WTC11 (cell line): Measurements from ENCODE around the gene UTP11. TPM values are rescaled to one million over a fixed set of nuclear protein-coding genes. Genes with fewer than 3 reads are reported as not detected.

Experiments used
- ATAC-seq: fragments of 200-7000 bp; cut with Tn5 transposase; 2 replicates; pipeline ENCODE4 v1.10.0; 2021; ENCODE audit warnings: mild to moderate bottlenecking, moderate library complexity
- CTCF ChIA-PET: fragments of 300-600 bp; sonication (Branson Sonifier 250); formaldehyde crosslinking; loops from one replicate; lab custom pipeline; 2021; ENCODE audit warnings: antibody characterized with exemption; lab: Charles Lee
- POLR2A ChIA-PET: fragments of 350-600 bp; sonication (Branson Sonifier 250); formaldehyde crosslinking; loops from one replicate; lab custom pipeline; 2021; ENCODE audit warnings: antibody characterized with exemption; lab: Charles Lee
- DNase-seq: peaks from one replicate; pipeline ENCODE4 v3.0.0; 2021; ENCODE audit warnings: low spot score
- H3K27ac Mint-ChIP-seq: 2 replicates; pipeline ENCODE4 v1.8.0; 2021; ENCODE audit warnings: mixed read lengths
- H3K27me3 Mint-ChIP-seq: 2 replicates; pipeline ENCODE4 v1.8.0; 2021; ENCODE audit warnings: low read depth, mild to moderate bottlenecking, moderate library complexity, mixed read lengths
- H3K36me3 Mint-ChIP-seq: 2 replicates; pipeline ENCODE4 v1.8.0; 2021; ENCODE audit warnings: mixed read lengths
- H3K4me1 Mint-ChIP-seq: 2 replicates; pipeline ENCODE4 v1.8.0; 2022; ENCODE audit warnings: mixed read lengths
- H3K4me3 Mint-ChIP-seq: 2 replicates; pipeline ENCODE4 v1.8.0; 2021; ENCODE audit warnings: mild to moderate bottlenecking, moderate library complexity, mixed read lengths
- H3K9me3 Mint-ChIP-seq: 2 replicates; pipeline ENCODE4 v1.8.0; 2021; ENCODE audit warnings: mixed read lengths
- ATF1 ChIP-seq: sonication (generic); formaldehyde crosslinking; IDR thresholded peaks from 2 replicates; pipeline ENCODE4 v1.8.1; 2023; ENCODE audit warnings: mild to moderate bottlenecking, moderate library complexity, missing genetic modification reagents
- CREB1 ChIP-seq: sonication (generic); formaldehyde crosslinking; IDR thresholded peaks from 2 replicates; pipeline ENCODE4 v1.8.0; 2023; ENCODE audit warnings: mild to moderate bottlenecking, missing genetic modification reagents
- E2F1 ChIP-seq: sonication (generic); formaldehyde crosslinking; IDR thresholded peaks from 2 replicates; pipeline ENCODE4 v1.8.0; 2022; ENCODE audit warnings: mild to moderate bottlenecking, missing genetic modification reagents
- ELF4 ChIP-seq: sonication (generic); formaldehyde crosslinking; IDR thresholded peaks from 2 replicates; pipeline ENCODE4 v1.8.1; 2022; ENCODE audit warnings: low read depth, mild to moderate bottlenecking, moderate library complexity, missing genetic modification reagents
- ESRRA ChIP-seq: sonication (generic); formaldehyde crosslinking; IDR thresholded peaks from 2 replicates; pipeline ENCODE4 v1.8.1; 2022; ENCODE audit warnings: mild to moderate bottlenecking, missing genetic modification reagents, borderline replicate concordance
- FOXP1 ChIP-seq: sonication (generic); formaldehyde crosslinking; IDR thresholded peaks from 2 replicates; pipeline ENCODE4 v1.8.0; 2022; ENCODE audit warnings: missing genetic modification reagents, mild to moderate bottlenecking, moderate library complexity, borderline replicate concordance
- HMGXB4 ChIP-seq: sonication (generic); formaldehyde crosslinking; IDR thresholded peaks from 2 replicates; pipeline ENCODE4 v1.8.1; 2023; ENCODE audit warnings: mild to moderate bottlenecking, moderate library complexity, missing genetic modification reagents
- NR1H2 ChIP-seq: sonication (generic); formaldehyde crosslinking; IDR thresholded peaks from 2 replicates; pipeline ENCODE4 v1.9.0; 2021; ENCODE audit warnings: mild to moderate bottlenecking, moderate library complexity, missing genetic modification reagents
- RORB ChIP-seq: fragments of 250-450 bp; sonication (Bioruptor Pico); IDR thresholded peaks from 2 replicates; pipeline ENCODE4 v1.9.0; 2021; ENCODE audit warnings: mild to moderate bottlenecking
- SMAD4 ChIP-seq: sonication (generic); formaldehyde crosslinking; IDR thresholded peaks from 2 replicates; pipeline ENCODE4 v1.8.0; 2022; ENCODE audit warnings: mild to moderate bottlenecking, missing genetic modification reagents
- ZNF232 ChIP-seq: sonication (generic); formaldehyde crosslinking; IDR thresholded peaks from 2 replicates; pipeline ENCODE4 v1.8.0; 2022; ENCODE audit warnings: mild to moderate bottlenecking, missing genetic modification reagents
- ZNF263 ChIP-seq: sonication (generic); formaldehyde crosslinking; IDR thresholded peaks from 2 replicates; pipeline ENCODE4 v1.8.1; 2022; ENCODE audit warnings: low read depth, mild to moderate bottlenecking, moderate library complexity, missing genetic modification reagents
- ZNF396 ChIP-seq: fragments of 250-450 bp; sonication (Bioruptor Pico); IDR thresholded peaks from 2 replicates; pipeline ENCODE4 v1.8.0; 2021; ENCODE audit warnings: mild to moderate bottlenecking, moderate library complexity, borderline replicate concordance
- ZNF423 ChIP-seq: fragments of 250-450 bp; sonication (Bioruptor Pico); IDR thresholded peaks from 2 replicates; pipeline ENCODE4 v2.1.2; 2022; ENCODE audit warnings: mild to moderate bottlenecking, moderate library complexity
- ZNF671 ChIP-seq: fragments of 250-450 bp; sonication (Bioruptor Pico); IDR thresholded peaks from 2 replicates; pipeline ENCODE4 v1.8.0; 2021; ENCODE audit warnings: mild to moderate bottlenecking
- total RNA-seq: library from RNA; stranded (reverse); gene quantifications from 3 replicates; pipeline ENCODE4 v1.2.3, GENCODE V29; 2021
- TF ChIP-seq, protein P1 (sequence below): sonication (generic); formaldehyde crosslinking; conservative IDR thresholded peaks from 2 replicates; pipeline ENCODE4 v1.8.1; 2022; ENCODE audit warnings: mild to moderate bottlenecking, missing genetic modification reagents
- TF ChIP-seq, protein P2 (sequence below): sonication (generic); formaldehyde crosslinking; IDR thresholded peaks from 2 replicates; pipeline ENCODE4 v1.8.0; 2022; ENCODE audit warnings: mild to moderate bottlenecking, missing genetic modification reagents
- TF ChIP-seq, protein P3 (sequence below): sonication (generic); formaldehyde crosslinking; IDR thresholded peaks from 2 replicates; pipeline ENCODE4 v1.8.0; 2023; ENCODE audit warnings: missing genetic modification reagents, mild to moderate bottlenecking, borderline replicate concordance
- TF ChIP-seq, protein P4 (sequence below): sonication (generic); formaldehyde crosslinking; IDR thresholded peaks from 2 replicates; pipeline ENCODE4 v1.8.1; 2022; ENCODE audit warnings: mild to moderate bottlenecking, moderate library complexity, missing genetic modification reagents

Gene UTP11
- total RNA-seq, 1 experiment from 2014 or later, result 42.2 TPM

GRCh38 chr1:38006008-38006828 is 6.3 kb upstream of the UTP11 start:
- no peaks in the 10 kb centered on the region for H3K9me3 Mint-ChIP-seq
- H3K27ac Mint-ChIP-seq, result no peak overlapping the region
- DNase-seq (no peak), ATAC-seq (no peak)
- POLR2A ChIA-PET, result interaction anchor here (1.0 kb wide), 1 partner anchor 10 kb away, joined by 3 read pairs; no protein-coding TSS in a partner anchor
- peaks cover 5% of the 10 kb centered on the region for H3K27me3 Mint-ChIP-seq
- H3K4me1 Mint-ChIP-seq, result peaks cover 40% of the 10 kb centered on the region
- TF ChIP-seq NR1H2 (CRISPR knock-in tag) (no peak), SMAD4 (no peak), ATF1 (CRISPR knock-in tag) (no peak), ZNF396 (CRISPR knock-in tag) (no peak), ZNF263 (CRISPR knock-in tag) (no peak), E2F1 (CRISPR knock-in tag) (no peak), RORB (CRISPR knock-in tag) (no peak), ZNF423 (CRISPR knock-in tag) (no peak), HMGXB4 (no peak), FOXP1 (CRISPR knock-in tag) (no peak)
- TF ChIP-seq, protein P1, sequence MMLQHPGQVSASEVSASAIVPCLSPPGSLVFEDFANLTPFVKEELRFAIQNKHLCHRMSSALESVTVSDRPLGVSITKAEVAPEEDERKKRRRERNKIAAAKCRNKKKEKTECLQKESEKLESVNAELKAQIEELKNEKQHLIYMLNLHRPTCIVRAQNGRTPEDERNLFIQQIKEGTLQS, result no peak
- CTCF ChIA-PET, result interaction anchor here (0.6 kb wide), 1 partner anchor 13 kb away, joined by 3 read pairs; no protein-coding TSS in a partner anchor
- H3K4me3 Mint-ChIP-seq, result peak overlapping the region; percentile 57
- no peaks in the 10 kb centered on the region for H3K36me3 Mint-ChIP-seq

DNA sequence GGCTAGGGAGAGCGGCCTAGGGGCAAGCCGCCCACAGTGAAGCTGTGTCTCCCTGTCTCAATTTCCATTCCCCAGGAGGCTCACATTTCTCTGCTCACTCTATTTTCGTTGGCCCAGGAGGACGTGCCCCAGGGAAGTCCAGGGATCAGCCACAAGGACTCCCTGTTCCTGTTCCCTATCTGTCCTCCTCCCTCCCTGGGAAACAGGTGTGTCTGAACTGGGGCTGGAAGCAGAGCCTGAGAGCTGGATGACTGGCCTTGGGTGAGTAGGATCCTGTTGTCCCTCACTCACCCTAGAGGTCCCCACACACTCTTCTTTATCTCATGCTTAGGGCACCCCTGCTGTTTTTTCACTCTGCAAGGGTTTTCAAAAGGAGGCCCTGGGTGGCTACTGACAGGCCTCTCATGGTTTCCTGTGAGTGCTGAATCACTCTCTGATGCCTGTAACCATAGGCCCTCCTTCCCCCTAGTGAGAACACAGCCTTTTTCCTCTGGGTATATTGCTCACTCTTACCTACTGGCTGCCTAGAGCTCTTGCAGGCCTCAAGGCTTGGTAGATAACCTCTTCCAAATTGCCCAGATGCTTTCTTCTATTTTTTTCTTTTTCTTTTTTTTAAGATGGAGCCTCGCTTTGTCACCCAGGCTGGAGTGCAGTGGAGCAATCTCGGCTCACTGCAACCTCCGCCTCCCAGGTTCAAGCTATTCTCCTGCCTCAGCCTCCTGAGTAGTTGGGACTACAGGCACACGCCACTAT is 3.3 kb upstream of the UTP11 start:
- Mint-ChIP-seq H3K27me3 (peaks cover 13% of the 10 kb centered on the region), H3K36me3 (peaks cover 2% of the 10 kb centered on the region; the same call in 1 of the 2 replicates), H3K27ac (peak overlapping the region; percentile 79; the same call in 1 of the 2 replicates), H3K4me1 (peaks cover 31% of the 10 kb centered on the region), H3K9me3 (peaks cover 3% of the 10 kb centered on the region; the same call in 1 of the 2 replicates), H3K4me3 (no peak overlapping the region)
- POLR2A ChIA-PET, result interaction anchor here (1.1 to 1.3 kb wide), 2 partner anchors 13 to 37 kb away, joined by 3 to 4 read pairs; no protein-coding TSS in a partner anchor
- ATAC-seq (no peak), DNase-seq (peak; percentile 15)
- TF ChIP-seq ZNF671 (CRISPR knock-in tag), result no peak
- TF ChIP-seq, protein P2, sequence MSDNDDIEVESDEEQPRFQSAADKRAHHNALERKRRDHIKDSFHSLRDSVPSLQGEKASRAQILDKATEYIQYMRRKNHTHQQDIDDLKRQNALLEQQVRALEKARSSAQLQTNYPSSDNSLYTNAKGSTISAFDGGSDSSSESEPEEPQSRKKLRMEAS, result 0 out of 2 replicates have a peak, but pooled peaks have one; percentile 12
- CTCF ChIA-PET, result interaction anchor here (1.0 to 1.8 kb wide), 4 partner anchors 14 to 21 kb away, joined by 3 to 9 read pairs (median 4); partner anchors contain the start of gene SF3A3

DNA sequence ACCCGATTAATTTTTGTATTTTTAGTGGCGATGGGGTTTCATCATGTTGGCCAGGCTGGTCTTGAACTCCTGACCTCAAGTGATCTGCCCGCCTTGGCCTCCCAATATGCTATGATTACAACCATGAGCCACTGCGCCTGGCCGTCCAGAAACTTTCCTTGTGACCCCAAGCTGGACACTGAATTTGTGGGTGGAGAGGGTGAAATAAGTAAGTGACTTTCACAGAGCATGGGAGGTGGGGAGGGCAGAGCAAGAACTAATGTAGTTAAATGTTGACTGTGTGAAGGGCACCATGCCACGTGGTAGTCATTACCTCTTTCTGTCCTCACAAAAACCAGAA is 2.7 kb upstream of the UTP11 start:
- Mint-ChIP-seq H3K4me1 (peaks cover 25% of the 10 kb centered on the region), H3K27me3 (peaks cover 9% of the 10 kb centered on the region), H3K36me3 (peaks cover 2% of the 10 kb centered on the region; the same call in 1 of the 2 replicates), H3K27ac (no peak overlapping the region), H3K9me3 (peaks cover 3% of the 10 kb centered on the region; the same call in 1 of the 2 replicates), H3K4me3 (no peak overlapping the region)
- ATAC-seq (no peak), DNase-seq (no peak)
- ChIA-PET CTCF (interaction anchor here (1.3 to 1.8 kb wide), 3 partner anchors 14 to 20 kb away, joined by 4 to 9 read pairs (median 4); partner anchors contain the start of gene SF3A3), POLR2A (interaction anchor here (1.3 kb wide), 1 partner anchor 36 kb away, joined by 3 read pairs; no protein-coding TSS in a partner anchor)
- no peak for TF ChIP-seq ELF4 (CRISPR knock-in tag)
- no peak for TF ChIP-seq ZNF232 (CRISPR knock-in tag)
- no peak for TF ChIP-seq ESRRA
- TF ChIP-seq, protein P3, sequence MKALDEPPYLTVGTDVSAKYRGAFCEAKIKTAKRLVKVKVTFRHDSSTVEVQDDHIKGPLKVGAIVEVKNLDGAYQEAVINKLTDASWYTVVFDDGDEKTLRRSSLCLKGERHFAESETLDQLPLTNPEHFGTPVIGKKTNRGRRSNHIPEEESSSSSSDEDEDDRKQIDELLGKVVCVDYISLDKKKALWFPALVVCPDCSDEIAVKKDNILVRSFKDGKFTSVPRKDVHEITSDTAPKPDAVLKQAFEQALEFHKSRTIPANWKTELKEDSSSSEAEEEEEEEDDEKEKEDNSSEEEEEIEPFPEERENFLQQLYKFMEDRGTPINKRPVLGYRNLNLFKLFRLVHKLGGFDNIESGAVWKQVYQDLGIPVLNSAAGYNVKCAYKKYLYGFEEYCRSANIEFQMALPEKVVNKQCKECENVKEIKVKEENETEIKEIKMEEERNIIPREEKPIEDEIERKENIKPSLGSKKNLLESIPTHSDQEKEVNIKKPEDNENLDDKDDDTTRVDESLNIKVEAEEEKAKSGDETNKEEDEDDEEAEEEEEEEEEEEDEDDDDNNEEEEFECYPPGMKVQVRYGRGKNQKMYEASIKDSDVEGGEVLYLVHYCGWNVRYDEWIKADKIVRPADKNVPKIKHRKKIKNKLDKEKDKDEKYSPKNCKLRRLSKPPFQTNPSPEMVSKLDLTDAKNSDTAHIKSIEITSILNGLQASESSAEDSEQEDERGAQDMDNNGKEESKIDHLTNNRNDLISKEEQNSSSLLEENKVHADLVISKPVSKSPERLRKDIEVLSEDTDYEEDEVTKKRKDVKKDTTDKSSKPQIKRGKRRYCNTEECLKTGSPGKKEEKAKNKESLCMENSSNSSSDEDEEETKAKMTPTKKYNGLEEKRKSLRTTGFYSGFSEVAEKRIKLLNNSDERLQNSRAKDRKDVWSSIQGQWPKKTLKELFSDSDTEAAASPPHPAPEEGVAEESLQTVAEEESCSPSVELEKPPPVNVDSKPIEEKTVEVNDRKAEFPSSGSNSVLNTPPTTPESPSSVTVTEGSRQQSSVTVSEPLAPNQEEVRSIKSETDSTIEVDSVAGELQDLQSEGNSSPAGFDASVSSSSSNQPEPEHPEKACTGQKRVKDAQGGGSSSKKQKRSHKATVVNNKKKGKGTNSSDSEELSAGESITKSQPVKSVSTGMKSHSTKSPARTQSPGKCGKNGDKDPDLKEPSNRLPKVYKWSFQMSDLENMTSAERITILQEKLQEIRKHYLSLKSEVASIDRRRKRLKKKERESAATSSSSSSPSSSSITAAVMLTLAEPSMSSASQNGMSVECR (CRISPR knock-in tag), result no peak
- no peak for TF ChIP-seq CREB1 (CRISPR knock-in tag)
- TF ChIP-seq, protein P4, sequence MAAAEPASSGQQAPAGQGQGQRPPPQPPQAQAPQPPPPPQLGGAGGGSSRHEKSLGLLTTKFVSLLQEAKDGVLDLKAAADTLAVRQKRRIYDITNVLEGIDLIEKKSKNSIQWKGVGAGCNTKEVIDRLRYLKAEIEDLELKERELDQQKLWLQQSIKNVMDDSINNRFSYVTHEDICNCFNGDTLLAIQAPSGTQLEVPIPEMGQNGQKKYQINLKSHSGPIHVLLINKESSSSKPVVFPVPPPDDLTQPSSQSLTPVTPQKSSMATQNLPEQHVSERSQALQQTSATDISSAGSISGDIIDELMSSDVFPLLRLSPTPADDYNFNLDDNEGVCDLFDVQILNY, result no peak
